ENCODE measurements around the gene SLC29A3.

DNA sequence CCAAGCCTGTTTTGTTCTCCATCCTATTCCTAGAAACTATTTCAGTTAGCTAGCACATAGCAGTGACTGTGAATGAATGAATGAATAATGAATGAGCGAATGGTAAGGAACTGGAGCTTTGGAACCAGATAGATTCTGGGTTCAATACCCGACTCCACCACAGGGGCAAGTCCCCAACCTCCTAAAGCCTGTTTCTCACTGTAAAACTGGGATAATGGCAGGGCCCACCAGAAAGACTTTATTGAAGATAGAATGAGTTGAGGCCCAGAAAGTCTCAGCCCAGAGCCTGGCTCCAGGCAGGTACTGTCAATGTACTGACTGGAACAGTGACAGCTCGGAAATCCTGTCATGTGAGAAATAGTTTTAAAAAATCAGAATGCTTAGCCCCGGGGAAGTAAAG is 76.6 kb downstream of the SLC29A3 start:
- TF ChIP-seq, protein P1, sequence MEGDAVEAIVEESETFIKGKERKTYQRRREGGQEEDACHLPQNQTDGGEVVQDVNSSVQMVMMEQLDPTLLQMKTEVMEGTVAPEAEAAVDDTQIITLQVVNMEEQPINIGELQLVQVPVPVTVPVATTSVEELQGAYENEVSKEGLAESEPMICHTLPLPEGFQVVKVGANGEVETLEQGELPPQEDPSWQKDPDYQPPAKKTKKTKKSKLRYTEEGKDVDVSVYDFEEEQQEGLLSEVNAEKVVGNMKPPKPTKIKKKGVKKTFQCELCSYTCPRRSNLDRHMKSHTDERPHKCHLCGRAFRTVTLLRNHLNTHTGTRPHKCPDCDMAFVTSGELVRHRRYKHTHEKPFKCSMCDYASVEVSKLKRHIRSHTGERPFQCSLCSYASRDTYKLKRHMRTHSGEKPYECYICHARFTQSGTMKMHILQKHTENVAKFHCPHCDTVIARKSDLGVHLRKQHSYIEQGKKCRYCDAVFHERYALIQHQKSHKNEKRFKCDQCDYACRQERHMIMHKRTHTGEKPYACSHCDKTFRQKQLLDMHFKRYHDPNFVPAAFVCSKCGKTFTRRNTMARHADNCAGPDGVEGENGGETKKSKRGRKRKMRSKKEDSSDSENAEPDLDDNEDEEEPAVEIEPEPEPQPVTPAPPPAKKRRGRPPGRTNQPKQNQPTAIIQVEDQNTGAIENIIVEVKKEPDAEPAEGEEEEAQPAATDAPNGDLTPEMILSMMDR (IDR thresholded peaks at IDR 0.05; ENCODE audit: borderline replicate concordance, extremely low read depth, low read length, poor library complexity, severe bottlenecking), result no peak
- no peak for TF ChIP-seq EZH2 (IDR thresholded peaks at IDR 0.05; ENCODE audit: borderline replicate concordance, low read depth, low read length, severe bottlenecking)

All from DND-41 (cell line).